NK-92 (cell line): ENCODE measurements around the gene CYP2J2.
"Not testable (repeated sequence)": the region's sequence is repeated elsewhere in the genome, so short reads cannot be mapped to it uniquely, and the experiment has no call there.

Experiments
- DNase-seq: peaks from one replicate; lab custom pipeline; 2025; ENCODE audit not compliant: unreplicated experiment; lab: John Stamatoyannopoulos, UW

Gene CYP2J2

DNA sequence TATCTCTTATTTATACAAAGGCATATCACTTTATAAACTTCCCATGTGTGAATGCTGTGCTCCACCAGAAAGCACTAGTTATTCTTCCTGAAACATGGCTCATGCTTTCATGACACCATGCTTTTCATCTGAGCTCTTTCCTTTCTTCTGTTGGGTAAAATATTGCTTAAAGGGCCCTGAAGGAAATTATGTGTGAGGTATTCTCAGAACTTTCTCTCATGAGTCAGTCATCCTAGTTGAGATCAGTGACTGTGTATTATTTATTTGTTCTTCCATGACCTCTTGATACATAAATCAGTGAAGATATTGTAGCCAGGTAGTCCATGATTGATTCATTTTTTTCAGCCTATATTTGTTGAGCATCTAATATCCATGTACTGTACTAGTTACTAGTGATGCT is 54.8 kb downstream of the CYP2J2 start:
- DNase-seq = no peak

DNA sequence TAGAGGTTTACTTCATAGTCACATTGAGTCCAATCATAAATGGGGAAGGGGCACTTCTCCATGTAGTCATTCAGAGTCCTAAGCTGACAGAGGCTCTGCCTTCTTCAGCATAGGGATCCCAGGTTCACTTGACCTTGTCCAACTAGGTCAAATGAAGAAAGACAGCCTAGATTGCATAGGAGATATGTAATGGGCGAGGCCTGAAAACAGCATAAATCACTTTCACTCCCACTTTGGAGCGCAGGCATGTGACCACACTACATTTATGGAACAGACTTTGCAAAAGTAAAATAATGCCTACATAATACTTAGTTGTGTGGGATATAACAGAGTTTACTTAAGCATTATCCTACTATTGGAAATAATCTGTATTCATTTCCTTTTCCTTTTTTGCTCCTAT is 60.1 kb downstream of the CYP2J2 start:
- no peak for DNase-seq

GRCh38 chr1:59857679-59858354 is 68.8 kb downstream of the CYP2J2 start:
- no peak for DNase-seq

- no peak for DNase-seq
Observed at GRCh38 chr1:59856725-59857338, 69.7 kb downstream of the CYP2J2 start.

GRCh38 chr1:59855297-59855696 is 71.3 kb downstream of the CYP2J2 start:
- DNase-seq = not testable (repeated sequence)

DNA sequence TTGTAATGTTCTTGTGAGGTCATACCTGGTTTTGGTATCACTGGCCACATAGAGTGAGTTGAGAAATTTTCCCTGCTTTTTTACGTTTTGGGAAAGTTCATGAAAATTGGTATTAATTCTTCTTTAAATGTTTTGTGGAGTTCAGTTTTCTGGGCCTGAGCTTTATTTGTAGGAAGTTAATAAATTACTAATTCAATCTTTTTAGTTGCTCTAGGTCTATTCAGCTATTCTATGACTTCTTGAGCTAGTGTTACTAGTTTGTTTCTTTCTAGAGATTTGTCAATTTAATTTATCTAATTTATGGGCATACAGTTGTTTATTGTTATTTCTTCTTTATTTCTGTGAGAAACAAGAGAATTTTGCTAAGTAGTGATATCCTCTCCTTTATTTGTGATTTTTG is 74.5 kb downstream of the CYP2J2 start:
- DNase-seq = no peak

GRCh38 chr1:59846895-59847282 is 79.7 kb downstream of the CYP2J2 start:
- no peak for DNase-seq

- no peak for DNase-seq
Observed at GRCh38 chr1:59846209-59846894, 80.2 kb downstream of the CYP2J2 start.

GRCh38 chr1:59845091-59845490 is 81.5 kb downstream of the CYP2J2 start:
- DNase-seq = no peak
